Uterus (tissue), 4 donors: Measurements from ENCODE around the gene UST. TPM values are rescaled to one million over a fixed set of nuclear protein-coding genes. Genes with fewer than 3 reads are reported as not detected.

Experiments
- DNase-seq, 2 donors: peaks; one replicate each; pipeline ENCODE4 v3.0.0-alpha.2; 2019 to 2020
- H3K27ac ChIP-seq, 2 donors: fragments of 200-600 bp; sonication (generic); 1 replicate in 1 of 2; 2 replicates in 1 of 2; pipeline ENCODE4 v1.5.1; 2016 to 2018
- H3K27me3 ChIP-seq, 2 donors: fragments of 200-600 bp; sonication (generic); one replicate each; pipeline ENCODE4 v1.5.1; 2018 to 2019; ENCODE audit warnings: control low read depth in 1 of 2
- H3K36me3 ChIP-seq, 2 donors: fragments of 200-600 bp; sonication (generic); one replicate each; pipeline ENCODE4 v1.5.1; 2019; ENCODE audit warnings: control low read depth in 1 of 2
- H3K4me1 ChIP-seq, 2 donors: fragments of 200-600 bp; sonication (generic); one replicate each; pipeline ENCODE4 v1.5.1; 2018 to 2019; ENCODE audit warnings: control low read depth in 1 of 2
- H3K4me3 ChIP-seq, 2 donors: fragments of 200-600 bp; sonication (generic); 1 replicate in 1 of 2; 2 replicates in 1 of 2; pipeline ENCODE4 v1.5.1; 2018 to 2019; ENCODE audit warnings: mild to moderate bottlenecking in 1 of 2
- H3K9me3 ChIP-seq, 2 donors: fragments of 200-600 bp; sonication (generic); one replicate each; pipeline ENCODE4 v1.5.1; 2019; ENCODE audit warnings: control low read depth in 1 of 2
- POLR2A ChIP-seq, 2 donors: fragments of 450-650 bp; IDR thresholded peaks; one replicate each; pipeline ENCODE4 v1.6.1; 2016; ENCODE audit warnings: antibody characterized with exemption in 2 of 2, mild to moderate bottlenecking in 1 of 2, moderate library complexity in 1 of 2
- intact Hi-C: fragments of 100-400 bp; cut with DNase I; formaldehyde crosslinking; loops from one replicate; pipeline ENCODE4 v1.15.1; 2023; ENCODE audit warnings: low total_unique reads
- total RNA-seq, 4 donors: library from RNA; depleted of rRNA in 3 of 4; stranded (reverse); fragments of >200 nt in 3 of 4; gene quantifications; one replicate each; pipeline versions ENCODE4 v1.1.0 to v1.2.4, GENCODE V29; 2014 to 2023
- TF ChIP-seq, protein P1 (sequence below), 4 experiments: fragments of 200-600 bp in 2 of 4; fragments of 450-650 bp in 2 of 4; sonication (generic) in 2 of 4; IDR thresholded peaks; one replicate each; pipeline ENCODE4 v1.5.1; 2016 to 2019; ENCODE audit warnings: antibody characterized with exemption in 4 of 4, mild to moderate bottlenecking in 2 of 4, moderate library complexity in 1 of 4
- donor health status: DM: yes; HTN: yes; CAD: no.

The UST gene
- total RNA-seq, 4 donors from 2014 or later: 6.1 to 23.2 (median 17.2) TPM

DNA sequence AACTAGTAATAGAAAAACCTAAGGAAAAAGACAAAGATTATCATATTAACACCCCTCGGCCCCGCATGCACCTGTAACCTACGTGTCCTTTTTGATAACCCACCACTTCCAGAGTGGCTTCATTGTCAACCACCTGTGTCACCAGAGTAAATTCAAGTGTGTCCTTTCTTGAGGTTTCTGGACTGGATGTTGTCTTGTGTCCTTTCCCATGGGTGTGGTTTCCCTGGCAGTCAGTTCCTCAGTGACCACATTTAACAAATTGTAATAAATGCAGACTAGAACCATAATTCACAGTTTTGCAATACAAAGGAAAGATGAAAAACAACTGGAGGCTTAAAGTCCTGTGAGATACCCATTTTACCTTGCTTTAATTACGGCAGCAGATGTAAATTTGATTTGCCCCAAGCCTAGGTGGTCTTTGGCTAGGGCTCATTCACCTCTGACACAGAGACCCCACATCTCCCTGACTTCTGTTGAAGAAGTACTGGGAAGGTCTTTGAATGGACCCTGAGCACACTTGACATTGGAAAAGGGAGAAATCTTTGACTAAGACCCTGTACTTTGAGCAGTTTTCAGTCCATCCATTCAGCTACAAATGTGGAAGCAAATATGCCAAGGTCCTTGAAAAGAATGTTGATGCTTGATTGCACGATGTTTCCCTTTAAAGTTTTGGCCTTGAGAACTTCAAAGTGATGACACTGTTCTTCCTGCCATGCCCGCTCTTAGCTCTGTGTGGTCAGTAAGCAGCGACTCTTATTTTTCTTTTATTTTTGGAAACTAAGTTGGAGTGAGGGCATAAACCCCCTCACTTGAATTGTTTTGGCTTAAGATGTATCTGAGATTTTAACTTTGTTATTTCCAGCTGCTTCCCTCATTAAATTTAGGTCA lies 232.4 kb downstream of the UST start:
- intact Hi-C loops: no loop called here
- no peaks in the 10 kb centered on the region for H3K4me1 ChIP-seq
- TF ChIP-seq POLR2A (IDR thresholded peaks at IDR 0.05): no peak
- TF ChIP-seq, protein P1, sequence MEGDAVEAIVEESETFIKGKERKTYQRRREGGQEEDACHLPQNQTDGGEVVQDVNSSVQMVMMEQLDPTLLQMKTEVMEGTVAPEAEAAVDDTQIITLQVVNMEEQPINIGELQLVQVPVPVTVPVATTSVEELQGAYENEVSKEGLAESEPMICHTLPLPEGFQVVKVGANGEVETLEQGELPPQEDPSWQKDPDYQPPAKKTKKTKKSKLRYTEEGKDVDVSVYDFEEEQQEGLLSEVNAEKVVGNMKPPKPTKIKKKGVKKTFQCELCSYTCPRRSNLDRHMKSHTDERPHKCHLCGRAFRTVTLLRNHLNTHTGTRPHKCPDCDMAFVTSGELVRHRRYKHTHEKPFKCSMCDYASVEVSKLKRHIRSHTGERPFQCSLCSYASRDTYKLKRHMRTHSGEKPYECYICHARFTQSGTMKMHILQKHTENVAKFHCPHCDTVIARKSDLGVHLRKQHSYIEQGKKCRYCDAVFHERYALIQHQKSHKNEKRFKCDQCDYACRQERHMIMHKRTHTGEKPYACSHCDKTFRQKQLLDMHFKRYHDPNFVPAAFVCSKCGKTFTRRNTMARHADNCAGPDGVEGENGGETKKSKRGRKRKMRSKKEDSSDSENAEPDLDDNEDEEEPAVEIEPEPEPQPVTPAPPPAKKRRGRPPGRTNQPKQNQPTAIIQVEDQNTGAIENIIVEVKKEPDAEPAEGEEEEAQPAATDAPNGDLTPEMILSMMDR (IDR thresholded peaks at IDR 0.05): no peak
- no peaks in the 10 kb centered on the region for H3K27me3 ChIP-seq
- DNase-seq: no peak
- H3K4me3 ChIP-seq: no peak overlapping the region
- H3K36me3 ChIP-seq: no peaks in the 10 kb centered on the region
- no peaks in the 10 kb centered on the region for H3K9me3 ChIP-seq
- peak overlapping the region in 1 of 2 donors; percentile 21 for H3K27ac ChIP-seq

DNA sequence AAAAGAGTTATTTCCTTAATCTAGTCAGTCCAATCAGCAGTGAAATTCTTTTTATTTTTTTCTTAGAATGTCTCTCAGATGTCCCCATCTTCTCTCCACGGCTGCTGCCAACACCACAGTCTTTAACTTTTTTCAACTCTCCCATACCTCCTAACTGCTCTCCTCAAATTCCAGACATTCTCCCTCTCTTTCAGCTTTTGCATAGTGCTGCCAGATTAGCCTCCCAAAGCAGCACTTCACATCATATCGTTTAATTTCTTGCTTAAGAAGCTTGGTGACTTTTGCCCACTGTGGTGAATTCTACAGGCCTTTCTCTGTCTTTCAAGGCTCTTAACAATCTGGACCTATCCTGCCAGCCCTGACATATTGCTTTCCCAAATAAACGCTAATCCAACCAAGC lies 233.4 kb downstream of the UST start:
- H3K27ac ChIP-seq: peak overlapping the region in 1 of 2 donors; percentile 21
- H3K27me3 ChIP-seq: no peaks in the 10 kb centered on the region
- no peaks in the 10 kb centered on the region for H3K4me1 ChIP-seq
- H3K36me3 ChIP-seq: no peaks in the 10 kb centered on the region
- intact Hi-C loops: no loop called here
- TF ChIP-seq, protein P1 (IDR thresholded peaks at IDR 0.05): no peak
- no peak for TF ChIP-seq POLR2A (IDR thresholded peaks at IDR 0.05)
- DNase-seq: no peak
- no peak overlapping the region for H3K4me3 ChIP-seq
- H3K9me3 ChIP-seq: no peaks in the 10 kb centered on the region

DNA sequence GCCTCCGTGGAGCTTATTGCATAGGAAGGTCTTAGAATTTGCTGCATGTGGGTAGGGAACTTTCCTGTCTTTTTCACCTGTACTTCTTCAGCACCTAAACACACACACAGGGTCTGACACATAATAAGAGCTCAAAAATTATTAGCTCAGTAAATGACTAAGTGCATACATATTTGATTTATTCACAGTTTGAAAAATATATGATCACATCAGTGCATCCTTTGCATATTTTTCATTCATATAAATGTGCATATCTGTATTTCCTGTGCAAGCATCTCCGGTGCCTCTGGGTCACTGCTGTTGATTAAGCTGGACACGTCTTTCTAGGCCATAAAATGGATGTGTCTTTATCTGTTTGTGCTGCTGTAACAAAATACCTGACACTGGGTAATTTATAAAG lies 234.7 kb downstream of the UST start:
- no peak for TF ChIP-seq POLR2A (IDR thresholded peaks at IDR 0.05)
- TF ChIP-seq, protein P1 (IDR thresholded peaks at IDR 0.05): no peak
- Histone ChIP-seq H3K27ac (no peak overlapping the region), H3K36me3 (no peaks in the 10 kb centered on the region), H3K4me1 (no peaks in the 10 kb centered on the region), H3K9me3 (no peaks in the 10 kb centered on the region), H3K27me3 (no peaks in the 10 kb centered on the region), H3K4me3 (no peak overlapping the region)
- intact Hi-C loops: no loop called here
- no peak for DNase-seq

DNA sequence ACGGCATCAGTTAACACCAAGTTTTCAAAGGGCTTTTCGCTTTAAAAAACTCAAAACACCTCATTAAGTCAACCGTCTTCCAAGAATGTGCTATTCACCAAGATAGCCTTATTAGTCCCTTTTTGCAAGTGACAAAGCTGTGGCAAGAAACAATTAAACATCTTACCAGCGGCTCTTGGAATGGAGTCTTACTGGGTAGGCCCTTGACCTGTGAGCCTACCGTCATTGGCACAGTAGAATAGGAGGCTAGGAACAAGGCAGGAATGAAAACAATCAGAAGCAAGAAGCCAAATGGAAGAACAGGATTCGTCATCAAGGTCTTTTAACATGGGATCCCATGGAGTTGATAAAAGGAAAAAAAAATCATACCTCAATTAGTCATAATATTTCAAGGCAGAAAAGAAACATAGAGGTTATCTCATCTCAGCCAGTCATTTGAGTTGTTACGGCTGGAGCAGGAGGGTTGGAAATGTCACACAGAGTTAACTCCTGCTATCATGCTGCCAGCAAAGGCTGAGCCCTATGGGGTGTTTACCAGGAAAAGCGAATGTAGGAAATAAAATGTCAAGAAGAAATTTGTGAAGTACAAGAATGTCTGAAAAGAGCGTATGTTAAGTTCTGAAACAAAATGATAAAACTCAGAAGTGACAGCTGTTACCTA lies 236.4 kb downstream of the UST start:
- no peak overlapping the region for H3K4me3 ChIP-seq
- TF ChIP-seq, protein P1 (IDR thresholded peaks at IDR 0.05): no peak
- TF ChIP-seq POLR2A (IDR thresholded peaks at IDR 0.05): no peak
- H3K27ac ChIP-seq: no peak overlapping the region
- intact Hi-C loops: no loop called here
- H3K36me3 ChIP-seq: no peaks in the 10 kb centered on the region
- no peaks in the 10 kb centered on the region for H3K27me3 ChIP-seq
- no peaks in the 10 kb centered on the region for H3K9me3 ChIP-seq
- no peaks in the 10 kb centered on the region for H3K4me1 ChIP-seq
- no peak for DNase-seq

DNA sequence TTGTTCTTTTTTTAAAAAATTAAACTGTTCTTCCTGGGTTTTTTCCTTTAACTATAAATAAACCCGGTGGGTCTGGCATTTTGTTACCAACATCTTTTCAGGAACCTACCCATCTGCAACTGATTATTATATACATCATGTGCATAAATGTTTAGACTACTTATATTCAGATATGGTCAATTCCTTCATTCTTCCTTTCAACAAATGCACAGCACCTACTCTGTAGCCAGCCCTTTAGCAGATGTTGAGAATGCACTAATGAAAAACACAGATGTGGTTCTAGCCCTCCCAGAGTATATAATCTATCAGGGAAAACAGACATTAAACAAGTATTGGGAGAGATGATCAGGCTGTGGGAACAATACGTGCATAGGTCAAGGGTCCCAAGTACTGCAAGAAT lies 237.1 kb downstream of the UST start:
- H3K36me3 ChIP-seq: no peaks in the 10 kb centered on the region
- no peak overlapping the region for H3K4me3 ChIP-seq
- H3K27ac ChIP-seq: no peak overlapping the region
- no peak for DNase-seq
- no peaks in the 10 kb centered on the region for H3K9me3 ChIP-seq
- TF ChIP-seq, protein P1 (IDR thresholded peaks at IDR 0.05): no peak
- no peak for TF ChIP-seq POLR2A (IDR thresholded peaks at IDR 0.05)
- intact Hi-C loops: no loop called here
- H3K4me1 ChIP-seq: no peaks in the 10 kb centered on the region
- H3K27me3 ChIP-seq: no peaks in the 10 kb centered on the region
